Activated CD4-positive, alpha-beta T cell treated with anti-CD3 and anti-CD28 coated beads for 1 hour (primary cell): ENCODE data around the gene CDON.
"Not testable (repeated sequence)": the region's sequence is repeated elsewhere in the genome, so short reads cannot be mapped to it uniquely, and the experiment has no call there.

Experiments
- DNase-seq: peaks from one replicate; pipeline ENCODE4 v3.0.0-alpha.2; 2020

Gene CDON

DNA sequence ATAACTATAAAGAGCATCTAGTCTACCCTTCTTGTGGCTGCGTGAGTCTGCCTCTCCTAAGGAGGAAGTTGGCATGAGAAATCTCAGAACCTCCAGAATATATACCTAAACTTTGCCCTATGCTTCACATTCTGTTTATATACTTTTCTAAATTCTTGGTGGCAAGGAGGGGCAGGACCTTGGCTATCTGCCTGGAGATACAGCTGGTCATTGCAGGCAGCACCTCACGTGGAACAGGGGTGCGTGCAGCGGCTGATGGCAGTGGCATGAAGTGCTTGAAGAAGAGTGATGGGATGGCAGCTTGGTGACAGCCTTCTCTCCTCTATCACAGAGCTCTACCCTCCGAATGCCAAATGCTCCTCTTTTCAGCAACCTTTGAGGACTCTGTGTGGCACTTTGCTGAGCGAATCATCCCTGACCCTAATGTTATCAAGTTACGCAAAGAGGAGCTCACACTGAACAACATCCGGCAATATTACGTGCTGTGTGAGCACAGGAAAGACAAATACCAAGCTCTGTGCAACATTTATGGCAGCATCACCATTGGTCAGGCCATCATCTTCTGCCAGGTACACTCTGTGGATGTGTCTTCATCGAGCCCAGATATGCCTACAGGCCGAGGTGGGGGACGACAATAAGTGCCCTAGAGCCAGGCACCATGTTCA lies 145.9 kb downstream of the CDON start:
- DNase-seq = no peak

DNA sequence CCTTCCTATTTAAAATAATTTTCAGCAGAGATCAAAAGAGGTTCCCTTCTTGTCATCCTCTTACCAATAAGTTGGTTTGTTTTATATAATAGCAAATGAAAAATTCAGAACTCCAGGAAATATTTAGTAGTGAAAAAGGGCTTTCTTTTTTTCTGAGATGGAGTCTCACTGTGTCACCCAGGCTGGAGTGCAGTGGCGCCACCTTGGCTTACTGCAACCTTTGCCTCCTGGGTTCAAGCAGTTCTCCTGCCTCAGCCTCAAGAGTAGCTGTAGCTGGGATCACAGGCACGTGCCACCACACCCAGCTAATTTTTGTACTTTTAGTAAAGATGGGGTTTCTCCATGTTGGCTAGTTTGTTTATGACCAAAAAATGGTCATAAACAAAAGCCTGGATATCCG lies 148.1 kb downstream of the CDON start:
- DNase-seq = not testable (repeated sequence)

DNA sequence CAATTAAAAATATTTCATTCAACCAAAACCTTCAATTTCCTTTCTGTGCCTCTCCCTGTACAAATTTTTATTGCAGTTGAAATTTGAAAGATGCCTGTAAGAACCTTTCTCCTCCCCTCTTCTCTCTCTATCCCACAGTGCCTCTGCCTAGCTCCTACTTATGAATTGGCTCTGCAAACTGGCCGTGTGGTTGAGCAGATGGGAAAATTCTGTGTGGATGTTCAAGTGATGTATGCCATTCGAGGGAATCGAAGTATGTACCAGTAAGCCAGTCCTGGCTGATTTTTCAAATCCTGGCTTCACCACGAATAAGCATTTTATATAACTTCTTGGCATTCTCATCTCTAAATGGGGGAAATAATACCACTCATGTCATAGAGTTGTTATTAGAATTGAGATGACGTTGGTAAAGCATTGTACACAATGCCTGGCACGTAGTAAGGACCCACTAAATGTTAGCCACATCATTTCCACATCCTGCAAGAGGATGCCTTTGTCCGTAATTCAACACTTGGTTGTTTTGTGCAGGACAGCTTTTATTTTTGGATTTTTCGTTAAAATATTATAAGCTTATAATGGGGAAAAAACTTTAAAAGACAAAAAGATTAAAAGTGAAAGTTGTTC lies 152.3 kb downstream of the CDON start:
- DNase-seq = no peak
